Daoy (cell line): ENCODE results near the gene DCTN1. TPM values are rescaled to one million over a fixed set of nuclear protein-coding genes. Genes with fewer than 3 reads are reported as not detected.

Source experiments
- DNase-seq: peaks from one replicate; pipeline ENCODE4 v3.0.0-alpha.2; 2015; ENCODE audit warnings: low read depth
- total RNA-seq: library from RNA; depleted of rRNA; stranded (reverse); fragments of >200 nt; shearing (Covaris generic); gene quantifications from 2 replicates; pipeline ENCODE4 v1.2.3, GENCODE V29; 2014

The DCTN1 gene
- total RNA-seq, 1 experiment from 2014 or later: 74.5 TPM

DNA sequence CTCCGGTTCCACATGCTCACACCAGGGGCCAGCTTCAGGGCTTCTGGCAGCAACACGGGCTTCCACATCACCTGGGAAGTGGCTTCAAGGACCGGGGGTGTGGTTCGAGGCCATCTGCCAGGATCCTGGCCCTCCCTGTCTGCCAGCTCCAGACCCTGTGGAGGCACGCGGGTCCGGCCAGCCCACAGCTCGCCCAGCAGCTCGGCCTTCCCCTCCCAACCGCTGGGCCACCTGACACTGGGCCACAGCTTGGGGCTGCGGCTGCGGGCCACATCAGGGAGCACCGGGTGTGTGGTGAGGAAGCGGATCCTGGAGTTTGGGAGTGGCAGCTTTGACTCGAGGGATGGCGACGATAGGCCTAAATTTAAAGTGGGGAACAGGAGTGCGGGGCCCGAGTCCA is 34.3 kb upstream of the DCTN1 start:
- DNase-seq: no peak

DNA sequence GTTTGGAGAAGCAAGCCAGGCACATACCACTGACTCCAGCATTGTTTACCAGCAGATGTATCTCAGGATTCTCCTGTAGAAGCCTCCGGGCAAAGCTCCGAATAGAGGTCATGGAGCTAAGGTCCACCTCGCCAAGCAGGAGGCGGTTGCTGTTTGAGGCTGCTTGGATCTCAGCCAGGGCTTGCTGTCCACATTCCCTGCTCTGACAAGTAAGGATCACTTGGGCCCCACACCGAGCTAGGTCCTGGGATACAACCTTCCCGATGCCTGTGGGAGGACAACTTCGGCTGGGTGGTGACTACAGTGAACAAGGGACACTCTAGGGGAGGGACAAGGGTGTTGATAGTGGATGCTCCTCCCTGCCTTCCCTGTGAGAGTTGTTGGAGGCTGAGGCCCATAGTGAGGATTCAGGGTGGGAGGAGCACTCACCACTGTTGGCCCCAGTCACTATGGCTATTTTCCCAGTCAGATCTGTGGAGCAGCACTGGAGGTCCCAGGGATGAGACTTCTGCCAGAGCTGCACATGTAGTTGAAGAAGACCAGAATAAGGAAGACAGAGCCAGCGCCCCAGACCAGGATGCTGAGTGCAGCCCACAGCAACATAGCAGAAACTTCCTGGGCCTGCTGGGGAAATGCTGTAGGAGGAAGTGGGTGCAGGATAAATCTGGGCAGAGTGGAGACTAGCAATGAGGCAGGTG is 33.0 kb upstream of the DCTN1 start:
- no peak for DNase-seq

DNA sequence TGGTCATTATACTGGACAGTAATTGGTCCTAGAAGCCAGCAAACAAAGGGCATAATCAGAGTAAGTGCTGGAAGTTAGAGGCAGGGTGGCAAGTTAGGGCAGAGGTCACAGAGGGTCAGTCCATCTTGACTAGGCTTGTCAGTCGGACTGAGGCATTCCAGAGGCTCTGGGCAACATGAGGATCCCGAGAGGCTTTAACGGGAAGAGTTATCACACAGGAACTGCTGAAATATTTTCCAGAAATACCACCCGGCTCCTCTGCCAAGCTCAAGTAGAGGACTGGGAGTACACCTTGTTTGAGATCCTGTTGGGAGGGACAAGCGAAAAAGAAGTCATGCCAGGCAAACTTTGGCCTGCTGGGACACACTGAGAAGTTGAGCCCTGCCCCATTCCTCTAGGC is 27.6 kb upstream of the DCTN1 start:
- DNase-seq: no peak

GRCh38 chr2:74406035-74406434 is 25.9 kb upstream of the DCTN1 start:
- DNase-seq: peak; percentile 65

GRCh38 chr2:74401891-74402290 is 21.8 kb upstream of the DCTN1 start:
- DNase-seq: no peak

- no peak for DNase-seq
Observed at GRCh38 chr2:74399785-74400184, 19.7 kb upstream of the DCTN1 start.

- no peak for DNase-seq
Observed at GRCh38 chr2:74396149-74396548, 16.0 kb upstream of the DCTN1 start.

DNA sequence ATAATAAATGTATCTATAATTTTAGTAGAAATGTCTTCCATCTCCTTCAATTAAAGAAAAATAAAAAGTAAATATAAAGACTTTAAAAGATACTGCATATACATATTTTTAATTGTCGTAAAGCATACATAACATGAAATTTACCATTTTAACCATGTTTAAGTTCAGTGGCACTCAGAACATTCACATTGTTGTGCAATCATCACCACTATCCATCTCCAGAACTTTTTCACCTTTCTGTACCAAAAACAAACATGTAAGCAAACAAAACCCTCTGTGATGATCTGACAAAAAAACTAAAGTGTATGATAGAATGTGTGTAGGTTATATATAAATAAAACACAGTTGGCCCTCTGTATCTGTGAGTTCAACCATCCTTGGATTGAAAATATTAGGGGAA is 13.4 kb upstream of the DCTN1 start:
- no peak for DNase-seq

- DNase-seq: no peak
Observed at GRCh38 chr2:74392449-74392743, 12.3 kb upstream of the DCTN1 start.

DNA sequence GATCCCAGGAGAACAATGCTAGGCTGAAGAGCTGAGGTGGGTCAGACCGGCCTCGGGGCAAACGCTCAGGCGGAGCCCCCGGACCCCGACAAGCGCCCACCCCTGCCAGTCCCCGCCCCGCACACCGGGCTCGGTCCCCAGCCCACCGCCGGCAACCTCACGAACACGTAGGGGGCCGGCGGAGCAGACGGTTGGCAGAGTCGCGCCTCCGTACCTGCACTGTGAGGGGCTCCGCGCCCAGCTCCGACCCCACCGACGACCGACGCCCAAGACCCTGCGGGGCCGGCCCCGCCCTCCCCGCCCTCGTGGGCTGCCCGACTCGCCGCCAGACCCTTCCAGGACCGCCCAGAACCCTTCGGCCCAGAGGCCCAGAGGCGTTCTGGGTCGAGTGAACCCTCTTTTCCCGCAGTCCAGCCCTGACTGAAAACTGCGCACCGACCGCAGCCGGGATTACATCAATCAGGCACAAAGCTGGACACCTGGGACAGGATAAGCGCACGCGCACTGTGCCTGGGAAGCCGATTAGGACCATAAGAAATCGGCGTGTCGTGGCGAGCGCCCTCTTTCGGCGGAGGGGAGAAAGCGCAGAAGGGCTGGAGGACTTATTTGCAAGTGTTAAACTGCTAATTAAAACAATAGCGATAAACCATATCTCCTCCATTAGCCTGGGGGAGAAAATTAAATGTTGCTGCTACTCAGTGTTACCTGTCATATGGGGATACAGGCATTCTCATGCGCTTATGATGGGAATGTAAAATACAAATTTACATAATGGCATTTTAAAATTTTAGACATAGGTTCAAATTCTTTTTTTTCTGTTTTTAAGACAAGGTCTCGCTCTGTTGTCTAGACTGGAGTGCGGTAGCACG is 11.7 kb upstream of the DCTN1 start:
- DNase-seq: peak; percentile 93

DNA sequence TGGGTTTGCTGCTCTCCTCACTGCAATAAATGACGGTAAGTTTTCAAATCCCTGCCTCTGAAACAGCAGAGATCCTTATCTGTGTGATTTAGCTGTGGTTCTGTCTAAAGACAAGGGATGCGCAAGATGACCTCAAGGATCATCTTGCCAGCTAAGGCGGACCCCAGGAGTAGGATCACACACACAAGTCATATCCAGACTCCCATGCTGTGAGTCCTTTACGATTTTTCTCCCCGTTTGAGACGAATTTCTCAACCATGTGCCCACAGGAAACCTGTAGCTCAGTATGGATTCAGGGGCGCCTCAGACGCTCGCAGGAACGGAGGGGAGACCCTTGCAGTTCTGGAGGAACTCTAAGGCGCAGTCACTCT is 11.1 kb upstream of the DCTN1 start:
- DNase-seq: peak; percentile 20

- DNase-seq: no peak
Observed at GRCh38 chr2:74390606-74391005, 10.5 kb upstream of the DCTN1 start.

DNA sequence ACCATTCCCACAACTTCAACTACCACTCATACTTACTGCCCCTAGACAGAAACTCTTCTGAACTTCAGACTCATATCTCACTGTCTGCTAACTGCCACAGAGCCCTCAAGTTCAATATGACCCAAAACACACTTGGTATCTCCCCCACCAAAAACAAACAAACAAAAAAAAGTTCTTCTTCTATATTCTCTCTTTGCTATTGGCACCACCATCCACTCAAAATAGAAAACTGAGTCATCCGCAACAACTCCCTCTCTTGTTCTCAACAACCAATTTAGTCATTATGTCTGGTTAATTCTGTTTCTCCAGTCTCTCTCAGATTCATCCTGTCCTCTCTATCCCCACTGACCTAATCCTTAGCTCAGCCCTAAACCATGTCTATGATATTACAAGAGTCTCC is 7.2 kb upstream of the DCTN1 start:
- no peak for DNase-seq

- DNase-seq: no peak
Observed at GRCh38 chr2:74385396-74385795, 5.3 kb upstream of the DCTN1 start.

DNA sequence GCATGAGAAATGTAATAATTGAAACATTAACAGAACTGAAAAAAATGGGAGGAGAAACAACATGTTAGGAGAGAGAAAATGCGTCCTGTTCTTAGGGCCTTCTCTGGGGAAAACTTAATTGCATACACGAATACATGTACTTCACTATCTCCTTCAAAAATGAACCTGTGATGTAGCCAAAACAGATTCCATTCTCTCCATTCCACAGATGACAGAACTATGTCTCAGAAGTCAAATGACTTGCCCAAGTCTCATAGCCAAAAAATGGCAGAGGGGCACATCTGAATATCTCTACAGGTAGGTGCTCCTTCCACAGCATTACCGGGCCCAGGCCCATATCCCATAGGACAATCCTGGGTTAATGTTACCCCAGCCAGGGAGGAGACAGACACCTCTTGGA is 3.9 kb upstream of the DCTN1 start:
- no peak for DNase-seq

- no peak for DNase-seq
Observed at GRCh38 chr2:74383254-74383653, 3.1 kb upstream of the DCTN1 start.

- no peak for DNase-seq
Observed at GRCh38 chr2:74381751-74382150, 1.6 kb upstream of the DCTN1 start.

- no peak for DNase-seq
Observed at GRCh38 chr2:74378007-74378406, 2.1 kb downstream of the DCTN1 start.

DNA sequence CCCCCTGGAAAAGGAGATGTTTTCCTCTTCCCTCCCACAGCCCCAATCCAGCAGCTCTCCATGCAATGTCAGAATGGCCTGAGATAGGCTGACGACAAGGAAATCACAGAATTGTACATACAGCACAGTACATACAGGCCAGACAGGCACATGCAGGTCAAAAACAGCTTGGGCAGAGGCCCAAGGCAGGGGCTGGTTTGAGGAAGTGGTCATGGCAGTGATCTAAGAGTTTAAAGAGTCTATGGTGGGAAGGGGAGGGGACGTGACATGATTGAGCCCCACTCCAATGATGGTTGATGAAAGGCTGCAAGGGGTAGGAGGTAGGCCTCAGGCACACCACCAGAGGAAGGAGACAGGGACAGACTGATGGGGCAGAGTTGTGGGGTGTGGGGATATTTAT is 4.3 kb downstream of the DCTN1 start:
- DNase-seq: no peak

DNA sequence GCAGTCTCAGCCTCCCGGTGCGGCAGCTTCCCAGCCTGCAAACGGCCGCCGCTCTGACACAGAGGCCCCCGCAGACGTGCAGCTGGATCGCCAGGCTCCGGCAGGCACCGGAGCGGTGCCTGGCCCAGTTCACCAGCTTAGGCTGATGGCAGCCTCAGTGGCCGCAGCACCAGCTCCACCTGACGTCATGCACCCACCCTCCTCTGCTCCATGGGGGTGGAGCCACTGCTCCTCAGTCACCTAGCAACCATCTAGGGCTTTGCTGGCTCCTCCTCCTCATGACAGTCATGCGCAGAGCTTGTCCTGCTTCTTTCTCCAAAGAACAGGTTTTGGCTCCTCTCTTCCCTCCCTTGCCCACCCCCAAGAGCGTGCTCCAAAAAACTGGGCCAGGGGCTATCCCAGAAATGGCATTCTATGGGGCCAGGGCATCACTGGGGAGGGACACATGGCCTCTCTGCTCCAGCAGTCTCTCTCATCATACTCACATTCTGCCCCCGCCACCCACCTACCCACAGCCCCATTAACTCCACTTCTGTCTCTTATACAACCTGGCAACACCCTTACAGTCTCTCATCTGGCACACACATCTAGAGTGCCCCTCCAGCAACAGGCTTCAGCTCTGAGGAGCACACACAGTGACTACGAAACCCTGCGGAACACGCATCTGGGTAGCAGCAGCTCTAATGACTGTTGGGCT is 5.5 kb downstream of the DCTN1 start:
- peak; percentile 13 for DNase-seq

- DNase-seq: no peak
Observed at GRCh38 chr2:74373985-74374384, 6.1 kb downstream of the DCTN1 start.

DNA sequence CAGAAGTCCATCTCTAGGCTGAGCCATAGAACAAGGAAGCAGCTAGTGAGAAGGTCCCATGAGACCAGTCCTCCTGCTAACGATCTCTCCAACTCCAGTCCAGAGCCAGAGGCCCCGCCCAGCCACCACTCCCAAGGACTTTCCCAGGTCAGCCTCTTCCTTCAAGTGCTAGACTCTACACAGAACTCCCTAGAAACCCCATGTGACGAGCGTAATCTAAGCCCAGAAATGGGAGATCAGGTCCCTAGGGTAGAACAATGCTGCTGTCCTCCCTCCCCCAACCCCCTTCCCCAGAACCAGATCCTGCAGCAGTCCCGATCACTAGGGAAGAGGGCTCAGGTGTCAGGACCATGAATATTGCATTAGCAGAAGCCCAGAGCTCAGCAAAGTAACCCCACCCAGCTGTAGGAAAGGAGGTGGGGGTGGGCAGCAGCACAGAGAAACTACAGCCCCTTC is 6.9 kb downstream of the DCTN1 start:
- peak; percentile 9 for DNase-seq

- no peak for DNase-seq
Observed at GRCh38 chr2:74372674-74373073, 7.4 kb downstream of the DCTN1 start.
